ENCODE results near the gene RTL9. TPM values are rescaled to one million over a fixed set of nuclear protein-coding genes. Genes with fewer than 3 reads are reported as not detected.

The RTL9 gene
- total RNA-seq, 1 experiment from 2014 or later, result not detected

DNA sequence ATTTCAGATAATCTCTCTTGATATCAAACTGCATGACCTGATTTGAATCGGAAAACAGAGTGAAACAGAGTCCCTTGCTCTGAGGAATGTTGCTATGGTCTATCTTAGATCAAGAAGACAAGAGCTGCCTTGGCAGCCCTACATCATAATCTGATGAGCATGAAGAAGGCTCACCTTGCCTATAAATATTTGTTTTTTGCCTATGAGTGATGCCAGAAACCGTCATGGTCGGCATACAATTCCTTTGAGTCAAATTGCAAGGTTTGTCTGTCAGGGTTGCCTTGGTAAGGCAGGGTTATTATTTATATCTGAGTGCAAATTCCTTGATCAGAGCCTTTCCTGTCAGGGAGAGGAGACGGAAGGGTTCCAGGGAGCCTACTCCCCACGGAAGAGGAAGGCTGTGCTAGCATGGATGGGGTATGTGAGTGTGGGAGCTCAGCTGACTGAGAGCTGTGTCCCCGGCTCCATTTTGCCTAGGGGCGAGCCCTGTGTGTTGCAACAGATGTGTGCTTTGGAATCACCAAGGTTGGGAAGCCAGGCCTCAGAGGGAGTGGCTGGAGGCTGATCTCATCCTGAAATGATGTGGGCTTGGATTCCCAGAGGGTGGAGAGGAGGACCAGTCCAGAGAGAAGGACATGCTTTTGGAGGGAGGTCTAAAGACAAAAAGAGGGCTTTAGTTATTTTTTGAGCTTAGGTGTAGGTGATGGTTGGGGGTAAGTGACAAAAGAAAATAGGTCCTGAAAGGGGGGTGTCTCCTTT, 43.6 kb downstream of the RTL9 start:
- peak; percentile 76 for DNase-seq (ENCODE audit: unreplicated experiment)
- no TSS peak for BruUV-seq (replicated peaks)
- ChIA-PET POLR2A (interaction anchor here (0.6 to 5.5 kb wide), 11 partner anchors 16 to 576 kb away, joined by 3 to 55 read pairs (median 4); partner anchors contain the start of gene AMMECR1), CTCF (interaction anchor here (1.2 to 21.0 kb wide), 5 partner anchors 11 to 256 kb away, joined by 4 to 432 read pairs (median 5); no protein-coding TSS in a partner anchor)
- Mint-ChIP-seq H3K36me3 (ENCODE audit: insufficient read depth, unreplicated experiment) (no peaks in the 10 kb centered on the region), H3K4me3 (ENCODE audit: unreplicated experiment) (no peak overlapping the region), H3K27ac (ENCODE audit: low read depth, unreplicated experiment) (peak overlapping the region; percentile 85), H3K9me3 (ENCODE audit: unreplicated experiment) (no peaks in the 10 kb centered on the region), H3K27me3 (ENCODE audit: insufficient read depth, unreplicated experiment) (peaks cover 86% of the 10 kb centered on the region), H3K4me1 (ENCODE audit: insufficient read depth, unreplicated experiment) (peaks cover 19% of the 10 kb centered on the region)
- TF ChIP-seq, protein P1, sequence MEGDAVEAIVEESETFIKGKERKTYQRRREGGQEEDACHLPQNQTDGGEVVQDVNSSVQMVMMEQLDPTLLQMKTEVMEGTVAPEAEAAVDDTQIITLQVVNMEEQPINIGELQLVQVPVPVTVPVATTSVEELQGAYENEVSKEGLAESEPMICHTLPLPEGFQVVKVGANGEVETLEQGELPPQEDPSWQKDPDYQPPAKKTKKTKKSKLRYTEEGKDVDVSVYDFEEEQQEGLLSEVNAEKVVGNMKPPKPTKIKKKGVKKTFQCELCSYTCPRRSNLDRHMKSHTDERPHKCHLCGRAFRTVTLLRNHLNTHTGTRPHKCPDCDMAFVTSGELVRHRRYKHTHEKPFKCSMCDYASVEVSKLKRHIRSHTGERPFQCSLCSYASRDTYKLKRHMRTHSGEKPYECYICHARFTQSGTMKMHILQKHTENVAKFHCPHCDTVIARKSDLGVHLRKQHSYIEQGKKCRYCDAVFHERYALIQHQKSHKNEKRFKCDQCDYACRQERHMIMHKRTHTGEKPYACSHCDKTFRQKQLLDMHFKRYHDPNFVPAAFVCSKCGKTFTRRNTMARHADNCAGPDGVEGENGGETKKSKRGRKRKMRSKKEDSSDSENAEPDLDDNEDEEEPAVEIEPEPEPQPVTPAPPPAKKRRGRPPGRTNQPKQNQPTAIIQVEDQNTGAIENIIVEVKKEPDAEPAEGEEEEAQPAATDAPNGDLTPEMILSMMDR (IDR thresholded peaks at IDR 0.05; ENCODE audit: unreplicated experiment), result no peak
- intact Hi-C loops (cut with micrococcal nuclease), result loop anchor here (2.0 kb wide), 1 partner anchor 85 kb away; no protein-coding TSS in a partner anchor

DNA sequence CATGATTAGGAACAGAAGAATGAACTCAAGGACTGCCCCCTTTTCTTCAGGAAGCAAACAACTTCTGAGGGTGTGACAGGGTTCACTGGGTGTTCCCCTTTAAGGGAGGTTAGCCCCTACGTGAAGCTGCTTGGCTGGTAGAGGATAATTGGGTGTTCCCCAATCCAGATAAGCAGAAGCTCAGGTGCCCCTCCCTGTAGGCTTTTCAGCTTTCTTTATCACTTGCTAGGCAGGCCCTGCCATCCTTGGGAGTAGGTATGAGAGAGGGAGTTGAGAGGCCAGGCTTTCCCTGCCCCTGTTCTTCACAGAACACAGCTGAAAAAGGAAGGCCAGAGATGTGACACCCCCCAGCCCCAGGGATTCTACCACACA, 44.2 kb downstream of the RTL9 start:
- H3K4me3 Mint-ChIP-seq (ENCODE audit: unreplicated experiment), result no peak overlapping the region
- DNase-seq (ENCODE audit: unreplicated experiment), result no peak
- no peaks in the 10 kb centered on the region for H3K9me3 Mint-ChIP-seq (ENCODE audit: unreplicated experiment)
- ChIA-PET CTCF (interaction anchor here (0.8 to 21.0 kb wide), 6 partner anchors 10 to 256 kb away, joined by 4 to 432 read pairs (median 6); no protein-coding TSS in a partner anchor), POLR2A (interaction anchor here (0.6 to 5.5 kb wide), 8 partner anchors 69 to 576 kb away, joined by 3 to 55 read pairs (median 6); partner anchors contain the start of gene AMMECR1)
- intact Hi-C loops (cut with micrococcal nuclease), result loop anchor here (2.0 kb wide), 1 partner anchor 86 kb away; no protein-coding TSS in a partner anchor
- H3K4me1 Mint-ChIP-seq (ENCODE audit: insufficient read depth, unreplicated experiment), result peaks cover 19% of the 10 kb centered on the region
- TSS peak; percentile 75 for BruUV-seq (replicated peaks)
- peak overlapping the region; percentile 85 for H3K27ac Mint-ChIP-seq (ENCODE audit: low read depth, unreplicated experiment)
- peaks cover 88% of the 10 kb centered on the region for H3K27me3 Mint-ChIP-seq (ENCODE audit: insufficient read depth, unreplicated experiment)
- TF ChIP-seq, protein P1 (IDR thresholded peaks at IDR 0.05; ENCODE audit: unreplicated experiment), result no peak
- H3K36me3 Mint-ChIP-seq (ENCODE audit: insufficient read depth, unreplicated experiment), result no peaks in the 10 kb centered on the region

DNA sequence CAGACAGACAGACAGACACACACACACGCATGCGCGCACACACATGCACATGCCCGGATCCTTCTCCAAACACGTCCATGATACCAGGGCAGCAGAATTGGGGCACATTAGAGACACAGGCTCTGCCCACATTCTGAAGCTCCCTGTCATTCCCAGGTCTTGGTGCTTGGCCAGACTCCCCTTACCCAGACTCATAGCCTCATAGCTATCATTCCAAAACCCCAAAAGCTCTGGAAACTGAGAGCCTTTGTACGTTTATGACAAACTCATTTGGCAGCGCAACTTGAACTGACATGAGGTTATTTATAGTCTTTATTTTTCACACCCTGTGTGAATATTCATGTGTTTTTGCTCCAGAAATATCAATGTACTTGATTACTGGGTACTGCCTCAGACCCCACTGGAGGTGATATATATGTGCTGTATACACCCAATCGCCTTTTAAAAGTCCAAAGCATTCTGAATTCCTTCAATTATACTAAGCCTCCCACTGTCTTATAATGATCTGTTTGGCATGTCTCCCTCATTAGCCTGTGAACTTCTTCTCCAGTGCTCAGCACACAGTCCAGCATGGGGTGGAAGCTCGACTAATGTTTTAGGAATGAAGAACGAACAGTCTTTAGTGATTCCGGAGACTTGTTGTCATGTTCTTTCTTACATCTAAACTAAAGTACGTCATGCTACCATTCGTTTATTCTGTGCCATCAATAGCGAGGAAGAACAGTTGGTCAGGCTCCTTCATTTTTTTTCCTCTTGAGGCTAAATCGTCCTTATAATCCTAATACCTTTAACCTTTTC, 45.0 kb downstream of the RTL9 start:
- Mint-ChIP-seq H3K27ac (ENCODE audit: low read depth, unreplicated experiment) (no peak overlapping the region), H3K4me3 (ENCODE audit: unreplicated experiment) (no peak overlapping the region), H3K36me3 (ENCODE audit: insufficient read depth, unreplicated experiment) (no peaks in the 10 kb centered on the region), H3K4me1 (ENCODE audit: insufficient read depth, unreplicated experiment) (peaks cover 22% of the 10 kb centered on the region), H3K9me3 (ENCODE audit: unreplicated experiment) (no peaks in the 10 kb centered on the region), H3K27me3 (ENCODE audit: insufficient read depth, unreplicated experiment) (peaks cover 84% of the 10 kb centered on the region)
- intact Hi-C loops (cut with micrococcal nuclease), result loop anchor here (2.0 kb wide), 1 partner anchor 87 kb away; no protein-coding TSS in a partner anchor
- no peak for DNase-seq (ENCODE audit: unreplicated experiment)
- CTCF ChIA-PET, result interaction anchor here (0.7 to 21.0 kb wide), 5 partner anchors 66 to 262 kb away, joined by 4 to 432 read pairs (median 6); no protein-coding TSS in a partner anchor
- POLR2A ChIA-PET, result interaction anchor here (0.8 to 5.5 kb wide), 5 partner anchors 69 to 257 kb away, joined by 4 to 55 read pairs (median 7); partner anchors contain the start of gene AMMECR1
- TF ChIP-seq, protein P1 (IDR thresholded peaks at IDR 0.05; ENCODE audit: unreplicated experiment), result no peak
- BruUV-seq (replicated peaks), result no TSS peak
